ENCODE results near the gene CALR. TPM values are rescaled to one million over a fixed set of nuclear protein-coding genes. Genes with fewer than 3 reads are reported as not detected.
"Not testable (repeated sequence)": the region's sequence is repeated elsewhere in the genome, so short reads cannot be mapped to it uniquely, and the experiment has no call there.

The CALR gene
- total RNA-seq (2021) (606 and 727 TPM in 2 replicates), Bru-seq, nascent RNA (percentile 97 among the genes with signal in this experiment), BruChase-seq, experiment 1, labeled RNA remaining after a 2-hour chase (percentile 99 among the genes with signal in this experiment), BruChase-seq, experiment 2, labeled RNA remaining after a 6-hour chase (percentile 99 among the genes with signal in this experiment)
- long read RNA-seq, transcript CALR-201 (9 exons, 1,903 nt) = major isoform, 227 of 303 reads
- long read RNA-seq, partial matches to known transcripts = 62 of 303 reads
- long read RNA-seq, other reads (novel, unspliced or antisense) = 12 of 303 reads

DNA sequence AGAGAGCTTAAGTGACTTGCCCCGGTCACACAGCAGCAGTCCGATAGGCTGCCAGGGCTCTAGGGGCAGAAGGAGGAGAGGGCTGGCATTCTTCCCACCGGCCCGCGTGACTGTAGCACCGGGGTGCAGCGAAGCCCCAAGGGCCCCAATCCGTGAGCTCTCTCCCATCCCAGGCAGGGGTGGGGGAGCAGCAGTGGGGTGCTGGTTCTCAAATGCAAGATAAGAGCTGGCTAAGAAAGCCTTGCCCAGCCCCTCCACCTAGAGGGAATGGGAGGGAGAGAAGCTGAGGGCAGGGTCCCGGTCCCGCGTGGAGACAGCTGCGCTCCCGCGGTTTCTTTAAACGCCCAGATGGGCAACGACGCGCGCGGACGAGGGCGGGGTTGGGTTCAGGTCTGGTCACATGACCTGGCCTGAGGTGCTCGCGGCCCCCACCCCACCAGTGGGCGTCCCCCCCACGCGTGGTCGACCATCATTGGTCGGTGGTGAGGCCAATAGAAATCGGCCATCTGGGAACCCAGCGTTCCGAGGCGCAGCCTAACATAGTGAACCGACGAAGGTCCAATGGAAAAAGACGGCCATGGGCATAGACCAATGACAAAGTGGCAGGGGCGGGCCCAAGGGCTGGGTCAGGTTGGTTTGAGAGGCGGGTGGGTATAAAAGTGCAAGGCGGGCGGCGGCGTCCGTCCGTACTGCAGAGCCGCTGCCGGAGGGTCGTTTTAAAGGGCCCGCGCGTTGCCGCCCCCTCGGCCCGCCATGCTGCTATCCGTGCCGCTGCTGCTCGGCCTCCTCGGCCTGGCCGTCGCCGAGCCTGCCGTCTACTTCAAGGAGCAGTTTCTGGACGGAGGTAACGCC lies at the start of gene CALR:
Gene CALR (plus strand): TSS at position 683 of the 852 bp plus-strand sequence. CDS start 71 bp downstream, at position 754.
- Histone ChIP-seq H2AFZ (peak within 1 kb of the TSS; percentile 92), H4K20me1 (ENCODE audit: insufficient read depth) (peaks cover 16% of the 10 kb centered on the region), H3K27me3 (ENCODE audit: insufficient read depth, low read depth) (no peaks in the 10 kb centered on the region), H3K4me1 (replicated peaks; ENCODE audit: insufficient read depth) (peaks cover 23% of the 10 kb centered on the region), H3K27ac (peak within 1 kb of the TSS; percentile 68), H3K79me2 (ENCODE audit: low read depth) (peaks cover 39% of the 10 kb centered on the region), H3K9me2 (ENCODE audit: insufficient read depth) (no peaks in the 10 kb centered on the region), H3K36me3 (ENCODE audit: low read depth) (peaks cover 31% of the 10 kb centered on the region), H3F3A (ENCODE audit: insufficient read depth, low read depth) (peaks cover 37% of the 10 kb centered on the region), H3K4me2 (peak within 1 kb of the TSS; percentile 95), H3K4me3 (peak within 1 kb of the TSS; percentile 99), H3K9me3 (ENCODE audit: insufficient read depth, low read depth) (no peaks in the 10 kb centered on the region)
- no TSS peak for BruUV-seq (replicated peaks)
- TF ChIP-seq, protein P1, sequence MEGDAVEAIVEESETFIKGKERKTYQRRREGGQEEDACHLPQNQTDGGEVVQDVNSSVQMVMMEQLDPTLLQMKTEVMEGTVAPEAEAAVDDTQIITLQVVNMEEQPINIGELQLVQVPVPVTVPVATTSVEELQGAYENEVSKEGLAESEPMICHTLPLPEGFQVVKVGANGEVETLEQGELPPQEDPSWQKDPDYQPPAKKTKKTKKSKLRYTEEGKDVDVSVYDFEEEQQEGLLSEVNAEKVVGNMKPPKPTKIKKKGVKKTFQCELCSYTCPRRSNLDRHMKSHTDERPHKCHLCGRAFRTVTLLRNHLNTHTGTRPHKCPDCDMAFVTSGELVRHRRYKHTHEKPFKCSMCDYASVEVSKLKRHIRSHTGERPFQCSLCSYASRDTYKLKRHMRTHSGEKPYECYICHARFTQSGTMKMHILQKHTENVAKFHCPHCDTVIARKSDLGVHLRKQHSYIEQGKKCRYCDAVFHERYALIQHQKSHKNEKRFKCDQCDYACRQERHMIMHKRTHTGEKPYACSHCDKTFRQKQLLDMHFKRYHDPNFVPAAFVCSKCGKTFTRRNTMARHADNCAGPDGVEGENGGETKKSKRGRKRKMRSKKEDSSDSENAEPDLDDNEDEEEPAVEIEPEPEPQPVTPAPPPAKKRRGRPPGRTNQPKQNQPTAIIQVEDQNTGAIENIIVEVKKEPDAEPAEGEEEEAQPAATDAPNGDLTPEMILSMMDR (conservative IDR thresholded peaks at IDR 0.05) = no peak
- no peak for TF ChIP-seq EZH2 (IDR thresholded peaks at IDR 0.05; ENCODE audit: low read depth)
- ChIA-PET POLR2A (ENCODE audit: unreplicated experiment) (interaction anchor here (0.5 to 1.0 kb wide), 7 partner anchors 8 to 529 kb away, joined by 3 to 5 read pairs (median 4); partner anchors contain the start of genes GCDH and RAD23A), CTCF (interaction anchor here (0.6 to 1.1 kb wide), 3 partner anchors 27 to 194 kb away, joined by 3 to 8 read pairs (median 4); partner anchors contain the start of gene DNASE2)
- peak; percentile 98 to 99 for DNase-seq
- intact Hi-C loops (cut with micrococcal nuclease; ENCODE audit: unreplicated experiment) = loop anchor here (2.0 kb wide), 1 partner anchor 47 kb away; the partner anchor contains the start of gene GCDH

DNA sequence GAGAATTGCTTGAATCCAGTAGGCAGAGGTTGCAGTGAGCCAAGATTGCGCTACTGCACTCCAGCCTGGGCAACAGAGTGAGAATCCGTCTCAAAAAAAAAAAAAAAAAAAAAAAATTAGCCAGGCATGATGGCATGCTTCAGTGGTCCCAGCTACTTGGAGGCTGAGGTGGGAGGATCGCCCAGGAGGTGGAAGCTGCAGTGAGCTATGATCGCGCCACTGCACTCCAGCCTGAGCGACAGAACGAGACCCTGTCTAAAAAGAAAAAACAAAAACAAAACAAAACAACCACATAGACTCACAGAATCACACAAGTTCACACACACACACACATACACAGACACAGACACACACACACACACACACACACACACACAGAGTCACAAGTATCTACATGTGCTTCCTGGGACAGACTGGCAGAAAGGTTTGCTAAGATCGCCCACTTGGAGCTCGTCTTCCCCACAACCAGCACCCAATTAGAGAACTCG lies 48.1 kb upstream of the CALR start:
- intact Hi-C loops (cut with micrococcal nuclease; ENCODE audit: unreplicated experiment) = loop anchor here (2.0 kb wide), 2 partner anchors 28 to 48 kb away; partner anchors contain the start of genes CALR and SYCE2
- not testable (repeated sequence) for H3K27me3 ChIP-seq (ENCODE audit: insufficient read depth, low read depth); H3K27ac ChIP-seq; DNase-seq; H3K9me2 ChIP-seq (ENCODE audit: insufficient read depth); H4K20me1 ChIP-seq (ENCODE audit: insufficient read depth); H3K36me3 ChIP-seq (ENCODE audit: low read depth); BruUV-seq (replicated peaks); H3K9me3 ChIP-seq (ENCODE audit: insufficient read depth, low read depth); H3K4me1 ChIP-seq (replicated peaks; ENCODE audit: insufficient read depth); H3F3A ChIP-seq (ENCODE audit: insufficient read depth, low read depth)
- POLR2A ChIA-PET (ENCODE audit: unreplicated experiment) = interaction anchor here (0.5 to 1.0 kb wide), 9 partner anchors 9 to 965 kb away, joined by 3 to 15 read pairs (median 5); partner anchors contain the start of genes CALR, DNASE2 and ZNF700
- peaks cover 18% of the 10 kb centered on the region for H3K79me2 ChIP-seq (ENCODE audit: low read depth)
- H2AFZ ChIP-seq = peak overlapping the region; percentile 49; the same call in 1 of the 2 replicates
- CTCF ChIA-PET = interaction anchor here (0.7 to 1.1 kb wide), 2 partner anchors 43 to 75 kb away, joined by 3 to 4 read pairs; no protein-coding TSS in a partner anchor
- peak overlapping the region; percentile 85; the same call in 1 of the 2 replicates for H3K4me3 ChIP-seq
- H3K4me2 ChIP-seq = peak overlapping the region; percentile 77

GRCh38 chr19:12890787-12891552 lies 47.4 kb upstream of the CALR start, which contains the start of gene GCDH:
Gene GCDH, plus strand, starts transcription at chr19:12891160. Its CDS starts 145 bp downstream, at chr19:12891305.
- TF ChIP-seq, protein P1 (conservative IDR thresholded peaks at IDR 0.05) = no peak
- TF ChIP-seq EZH2 (IDR thresholded peaks at IDR 0.05; ENCODE audit: low read depth) = no peak
- Histone ChIP-seq H3K4me2 (peak within 1 kb of the TSS; percentile 97), H3K4me3 (peak within 1 kb of the TSS; percentile 85), H3K9me3 (ENCODE audit: insufficient read depth, low read depth) (no peaks in the 10 kb centered on the region), H3K27me3 (ENCODE audit: insufficient read depth, low read depth) (no peaks in the 10 kb centered on the region), H2AFZ (peak within 1 kb of the TSS; percentile 81), H3K9me2 (ENCODE audit: insufficient read depth) (no peaks in the 10 kb centered on the region), H4K20me1 (ENCODE audit: insufficient read depth) (no peaks in the 10 kb centered on the region), H3K4me1 (replicated peaks; ENCODE audit: insufficient read depth) (peaks cover 8% of the 10 kb centered on the region), H3K36me3 (ENCODE audit: low read depth) (no peaks in the 10 kb centered on the region), H3F3A (ENCODE audit: insufficient read depth, low read depth) (no peaks in the 10 kb centered on the region), H3K79me2 (ENCODE audit: low read depth) (peaks cover 18% of the 10 kb centered on the region), H3K27ac (no peak within 1 kb of the TSS)
- intact Hi-C loops (cut with micrococcal nuclease; ENCODE audit: unreplicated experiment) = loop anchor here (2.0 kb wide), 2 partner anchors 28 to 48 kb away; partner anchors contain the start of genes CALR and SYCE2
- ChIA-PET CTCF (interaction anchor here (0.7 to 1.1 kb wide), 3 partner anchors 43 to 125 kb away, joined by 3 to 5 read pairs (median 4); no protein-coding TSS in a partner anchor), POLR2A (ENCODE audit: unreplicated experiment) (interaction anchor here (0.6 to 1.0 kb wide), 13 partner anchors 9 to 966 kb away, joined by 3 to 15 read pairs (median 5); partner anchors contain the start of genes CALR, DNASE2, FARSA and ZNF700)
- BruUV-seq (replicated peaks) = no TSS peak
- peak; percentile 96 to 99 for DNase-seq

Measured in PC-9 (cell line).